MM.1S (cell line): Measurements from ENCODE around the gene TRIM63.

Source experiments
- CTCF ChIP-seq: fragments of 300-600 bp; sonication (generic); IDR thresholded peaks from 2 replicates; pipeline ENCODE4 v1.5.1; 2016; ENCODE audit warnings: antibody characterized with exemption, low read length, mixed read lengths
- EZH2 ChIP-seq: fragments of 300-600 bp; sonication (generic); optimal IDR thresholded peaks from 2 replicates; pipeline ENCODE3; 2017; ENCODE audit warnings: low read depth, mild to moderate bottlenecking, antibody characterized with exemption, low read length, mixed read lengths
- EZH2phosphoT487 ChIP-seq: fragments of 300-600 bp; sonication (generic); IDR thresholded peaks from 2 replicates; pipeline ENCODE4 v1.6.1; 2018; ENCODE audit warnings: antibody characterized with exemption, low read length

- TF ChIP-seq CTCF (no peak), EZH2 (no peak), EZH2phosphoT487 (no peak)
These were observed 25.5 kb downstream of the TRIM63 start for GRCh38 chr1:26041978-26042377.
